Esophagus muscularis mucosa (tissue), 2 donors: ENCODE results near the gene SIGLEC12.

Source experiments
- POLR2A ChIP-seq: fragments of 450-650 bp; IDR thresholded peaks from one replicate; pipeline ENCODE4 v1.6.1; 2017; ENCODE audit warnings: antibody characterized with exemption, moderate library complexity, mild to moderate bottlenecking, low read depth
- POLR2AphosphoS5 ChIP-seq, 2 donors: sonication (generic); formaldehyde crosslinking; IDR thresholded peaks; one replicate each; pipeline ENCODE4 v1.6.1; 2017; ENCODE audit warnings: antibody characterized with exemption in 2 of 2

DNA sequence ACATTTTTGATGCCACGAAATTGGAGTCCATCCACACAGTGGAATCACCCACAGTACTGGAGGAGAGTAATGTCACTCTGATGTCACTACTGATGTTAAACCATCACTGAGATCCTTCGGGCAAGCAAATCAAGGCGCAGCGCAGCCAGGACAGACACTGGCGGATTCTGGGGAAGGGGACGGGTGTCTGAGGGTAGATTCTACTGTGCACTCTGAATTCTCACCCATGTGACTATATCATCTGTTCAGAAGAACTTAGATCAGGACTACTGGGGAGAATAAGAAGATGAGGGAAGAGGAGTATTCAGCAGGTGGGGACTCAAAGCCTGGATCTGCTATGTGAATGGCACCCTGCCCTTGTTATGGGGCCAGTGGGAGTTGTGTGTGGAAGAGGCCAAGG, 42.4 kb upstream of the SIGLEC12 start:
- no peak for TF ChIP-seq POLR2AphosphoS5 (IDR thresholded peaks at IDR 0.05)
- no peak for TF ChIP-seq POLR2A
